NCI-H460 (cell line): ENCODE data around the gene PIGO. TPM values are rescaled to one million over a fixed set of nuclear protein-coding genes. Genes with fewer than 3 reads are reported as not detected.

Source experiments
- DNase-seq: peaks from one replicate; pipeline ENCODE4 v3.0.0-alpha.2; 2016; ENCODE audit warnings: low read depth; ENCODE audit errors: extremely low read depth
- total RNA-seq: library from RNA; depleted of rRNA; stranded (reverse); fragments of >200 nt; shearing (Covaris generic); gene quantifications from 2 replicates; pipeline ENCODE4 v1.2.3, GENCODE V29; 2014

Gene PIGO
- total RNA-seq, 1 experiment from 2014 or later, result 33.9 TPM

- peak; percentile 98 for DNase-seq
These were observed 23.7 kb downstream of the PIGO start, which contains the start of gene VCP for GRCh38 chr9:35072461-35073278. VCP (minus strand) TSS chr9:35072625; CDS start chr9:35072353, 272 bp downstream.

GRCh38 chr9:35071814-35072460 is 24.5 kb downstream of the PIGO start:
- DNase-seq, result peak; percentile 77

- DNase-seq, result no peak
These were observed 25.3 kb downstream of the PIGO start for GRCh38 chr9:35070823-35071813.

- no peak for DNase-seq
These were observed 27.4 kb downstream of the PIGO start for GRCh38 chr9:35069020-35069419.

GRCh38 chr9:35067056-35067455 is 29.3 kb downstream of the PIGO start:
- DNase-seq, result no peak

- no peak for DNase-seq
These were observed 35.7 kb downstream of the PIGO start for GRCh38 chr9:35060548-35061207.

- DNase-seq, result no peak
These were observed 37.0 kb downstream of the PIGO start for GRCh38 chr9:35059438-35059837.

- DNase-seq, result no peak
These were observed 39.1 kb downstream of the PIGO start for GRCh38 chr9:35057271-35057620.

- no peak for DNase-seq
These were observed 39.7 kb downstream of the PIGO start for GRCh38 chr9:35056571-35057270.

- DNase-seq, result no peak
These were observed 41.3 kb downstream of the PIGO start for GRCh38 chr9:35054871-35055644.

- no peak for DNase-seq
These were observed 42.1 kb downstream of the PIGO start for GRCh38 chr9:35054185-35054835.

GRCh38 chr9:35051069-35051967 is 45.1 kb downstream of the PIGO start:
- DNase-seq, result peak; percentile 25

GRCh38 chr9:35048511-35048910 is 47.9 kb downstream of the PIGO start:
- DNase-seq, result no peak

GRCh38 chr9:35044071-35044470 is 52.3 kb downstream of the PIGO start:
- DNase-seq, result no peak

- DNase-seq, result no peak
These were observed 53.4 kb downstream of the PIGO start for GRCh38 chr9:35042891-35043545.

- no peak for DNase-seq
These were observed 54.2 kb downstream of the PIGO start for GRCh38 chr9:35042081-35042604.
